Measurements from ENCODE around the gene GPR52.

- no peak for TF ChIP-seq POLR2A (IDR thresholded peaks at IDR 0.05)
- TF ChIP-seq CTCF (IDR thresholded peaks at IDR 0.05) = no peak
- TF ChIP-seq EP300 (IDR thresholded peaks at IDR 0.05) = no peak
Measured at GRCh38 chr1:174413632-174414031, 34.1 kb upstream of the GPR52 start.

All from ovary (tissue), 3 donors.